ENCODE results near the gene POFUT2.

- TF ChIP-seq CTCF (IDR thresholded peaks at IDR 0.05), result no peak
- TF ChIP-seq POLR2A (IDR thresholded peaks at IDR 0.05), result no peak
Measured at GRCh38 chr21:45325206-45326168, 37.8 kb upstream of the POFUT2 start.
